GM12872 (cell line): Measurements from ENCODE around the gene SV2B.

Source experiments
- CTCF ChIP-seq: IDR thresholded peaks from 3 replicates; pipeline ENCODE4 v1.5.1; 2011; ENCODE audit warnings: low read depth, mild to moderate bottlenecking, low read length, moderate library complexity; ENCODE audit not compliant: insufficient read depth

Gene SV2B

GRCh38 chr15:91289324-91289723 lies 189.3 kb downstream of the SV2B start:
- peak; percentile 22; the same call in 1 of the 3 replicates for TF ChIP-seq CTCF

- TF ChIP-seq CTCF, result no peak
Measured at GRCh38 chr15:91290553-91290952, 190.5 kb downstream of the SV2B start.

GRCh38 chr15:91291673-91292072 lies 191.6 kb downstream of the SV2B start:
- TF ChIP-seq CTCF, result no peak

DNA sequence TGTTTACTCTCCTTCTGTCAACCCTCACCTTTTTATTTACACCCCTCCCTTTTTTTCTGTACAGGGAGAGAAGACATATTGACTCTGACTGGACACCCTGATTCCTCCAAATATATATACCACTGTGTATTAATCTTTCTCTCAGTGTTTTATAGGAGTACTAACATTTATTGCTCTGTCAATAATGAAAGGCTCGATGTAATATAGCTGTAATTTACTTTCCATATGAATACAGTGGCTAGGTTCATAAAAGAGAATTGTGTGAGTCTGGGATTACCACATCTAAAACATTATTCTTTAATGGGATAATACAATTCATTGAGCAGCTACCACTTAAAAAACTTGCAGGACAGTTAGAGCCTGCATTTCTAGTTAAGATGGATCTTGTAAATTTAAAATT lies 194.3 kb downstream of the SV2B start:
- TF ChIP-seq CTCF, result no peak

GRCh38 chr15:91294795-91295194 lies 194.7 kb downstream of the SV2B start:
- TF ChIP-seq CTCF, result no peak

GRCh38 chr15:91298101-91298500 lies 198.0 kb downstream of the SV2B start:
- no peak for TF ChIP-seq CTCF

DNA sequence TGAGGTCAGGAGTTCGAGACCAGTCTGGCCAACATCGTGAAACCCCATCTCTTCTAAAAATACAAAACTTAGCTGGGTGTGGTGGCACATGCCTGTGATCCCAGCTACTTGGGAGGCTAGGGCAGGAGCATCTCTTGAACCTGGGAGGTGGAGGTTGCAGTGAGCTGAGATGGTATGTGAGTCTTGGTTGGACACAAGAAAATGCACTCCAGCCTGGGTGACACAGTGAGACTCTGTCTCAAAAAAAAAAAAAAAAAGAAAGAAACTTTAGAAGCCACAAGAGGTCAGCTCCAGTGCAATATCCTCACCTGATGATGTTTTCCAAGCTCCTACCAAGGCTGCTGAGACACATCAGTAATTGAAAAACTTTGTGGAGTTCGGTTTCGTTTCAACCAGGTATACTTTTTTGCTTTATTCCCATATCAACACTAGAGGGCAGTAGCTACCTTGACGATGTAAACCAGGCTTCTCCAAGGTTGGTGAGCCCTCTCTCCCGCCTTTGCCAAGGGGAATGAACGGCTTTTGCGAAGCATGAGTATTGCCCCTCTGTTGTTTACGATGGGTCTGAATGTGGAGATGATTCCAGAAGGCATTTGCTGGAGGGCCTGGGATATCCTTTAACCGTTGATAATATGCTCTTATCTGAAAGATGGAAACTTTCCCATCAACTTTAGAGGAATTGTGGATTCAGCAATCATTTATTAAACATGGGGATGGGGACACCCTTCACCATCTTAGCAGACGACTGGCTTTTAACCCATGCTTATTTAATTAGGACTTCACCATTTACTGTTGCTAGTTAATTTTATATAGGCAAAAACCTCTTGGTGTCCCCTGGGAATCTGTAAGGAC lies 202.8 kb downstream of the SV2B start:
- peak; percentile 74 for TF ChIP-seq CTCF

- TF ChIP-seq CTCF, result no peak
Measured at GRCh38 chr15:91304210-91304609, 204.2 kb downstream of the SV2B start.
